OCI-LY1 (cell line): ENCODE data around the gene OSTN.

Source experiments
- H2AFZ ChIP-seq: fragments of 200-600 bp; sonication (generic), shearing (Covaris generic); 2 replicates; pipeline ENCODE4 v1.6.0; 2014; ENCODE audit warnings: antibody characterized with exemption, mild to moderate bottlenecking, low read length
- H3F3A ChIP-seq: fragments of 200-600 bp; sonication (generic), shearing (Covaris generic); 2 replicates; pipeline ENCODE4 v1.6.0; 2014; ENCODE audit warnings: mild to moderate bottlenecking, antibody characterized with exemption, low read length, moderate library complexity; ENCODE audit not compliant: insufficient read depth
- H3K27ac ChIP-seq: fragments of 200-600 bp; sonication (generic); 2 replicates; pipeline ENCODE4 v1.5.1; 2014; ENCODE audit warnings: low read length, mixed run types, mild to moderate bottlenecking, low read depth; ENCODE audit not compliant: poor library complexity, severe bottlenecking
- H3K27me3 ChIP-seq: fragments of 200-600 bp; sonication (generic); 2 replicates; pipeline ENCODE4 v1.6.0; 2014; ENCODE audit warnings: antibody characterized with exemption, mild to moderate bottlenecking, low read length, moderate library complexity; ENCODE audit not compliant: insufficient read depth
- H3K36me3 ChIP-seq: fragments of 200-600 bp; sonication (generic); 2 replicates; pipeline ENCODE4 v1.6.1; 2014; ENCODE audit warnings: mild to moderate bottlenecking, antibody characterized with exemption, low read length, moderate library complexity, mixed read lengths; ENCODE audit not compliant: insufficient read depth
- H3K4me1 ChIP-seq: fragments of 200-600 bp; sonication (generic); 2 replicates; pipeline ENCODE4 v1.5.1; 2014; ENCODE audit warnings: mild to moderate bottlenecking, low read length, moderate library complexity; ENCODE audit not compliant: insufficient read depth, severe bottlenecking
- H3K4me2 ChIP-seq: fragments of 200-600 bp; sonication (generic), shearing (Covaris generic); 2 replicates; pipeline ENCODE4 v1.6.1; 2014; ENCODE audit warnings: low read length
- H3K4me3 ChIP-seq: fragments of 200-600 bp; sonication (generic); 2 replicates; pipeline ENCODE4 v1.5.1; 2014; ENCODE audit warnings: low read length, low read depth, mild to moderate bottlenecking, mixed read lengths; ENCODE audit not compliant: poor library complexity, severe bottlenecking
- H3K79me2 ChIP-seq: fragments of 200-600 bp; shearing (Covaris generic); 2 replicates; pipeline ENCODE4 v1.6.1; 2016; ENCODE audit warnings: mixed run types, low read length, mixed read lengths; ENCODE audit not compliant: insufficient read depth
- H3K9ac ChIP-seq: fragments of 200-600 bp; sonication (generic), shearing (Covaris generic); 2 replicates; pipeline ENCODE4 v1.6.1; 2014; ENCODE audit warnings: mild to moderate bottlenecking, low read length, mixed read lengths
- H3K9me2 ChIP-seq: fragments of 200-600 bp; sonication (generic), shearing (Covaris generic); 2 replicates; pipeline ENCODE4 v1.6.1; 2014; ENCODE audit warnings: low read depth, mild to moderate bottlenecking, low read length, mixed read lengths
- H3K9me3 ChIP-seq: fragments of 200-600 bp; shearing (Covaris generic); 2 replicates; pipeline ENCODE4 v1.6.1; 2014; ENCODE audit warnings: low read length, mixed read lengths
- H4K20me1 ChIP-seq: fragments of 200-600 bp; sonication (generic), shearing (Covaris generic); 2 replicates; pipeline ENCODE4 v1.6.0; 2016; ENCODE audit warnings: mild to moderate bottlenecking, low read length; ENCODE audit not compliant: insufficient read depth
- CTCF ChIP-seq: fragments of 200-600 bp; sonication (generic), shearing (Covaris generic); IDR thresholded peaks from 2 replicates; pipeline ENCODE4 v1.5.1; 2017; ENCODE audit warnings: mild to moderate bottlenecking, antibody characterized with exemption, low read length, moderate library complexity, mixed read lengths
- EZH2 ChIP-seq: fragments of 200-600 bp; sonication (generic), shearing (Covaris generic); IDR thresholded peaks from 2 replicates; pipeline ENCODE4 v1.8.0; 2017; ENCODE audit warnings: borderline replicate concordance, mixed run types, mild to moderate bottlenecking, antibody characterized with exemption, low read length, moderate library complexity, mixed read lengths

The OSTN gene

GRCh38 chr3:191221638-191222037 lies 22.6 kb downstream of the OSTN start:
- Histone ChIP-seq H3K27me3 (0 out of 2 replicates have a peak, but pooled peaks cover 4% of the 10 kb centered on the region), H4K20me1 (no peaks in the 10 kb centered on the region), H3K9me3 (no peaks in the 10 kb centered on the region), H3K79me2 (no peaks in the 10 kb centered on the region), H2AFZ (no peak overlapping the region), H3K4me2 (no peak overlapping the region), H3K9me2 (peaks cover 6% of the 10 kb centered on the region), H3K27ac (no peak overlapping the region), H3K4me3 (no peak overlapping the region), H3K4me1 (no peaks in the 10 kb centered on the region), H3K36me3 (no peaks in the 10 kb centered on the region), H3F3A (no peaks in the 10 kb centered on the region), H3K9ac (no peak overlapping the region)
- TF ChIP-seq EZH2 (no peak), CTCF (no peak)

GRCh38 chr3:191227541-191227940 lies 28.5 kb downstream of the OSTN start:
- Histone ChIP-seq H3F3A (no peaks in the 10 kb centered on the region), H3K9ac (no peak overlapping the region), H3K27me3 (no peaks in the 10 kb centered on the region), H3K9me2 (peaks cover 6% of the 10 kb centered on the region), H3K79me2 (no peaks in the 10 kb centered on the region), H3K27ac (no peak overlapping the region), H3K36me3 (no peaks in the 10 kb centered on the region), H3K4me1 (no peaks in the 10 kb centered on the region), H3K4me2 (no peak overlapping the region), H3K9me3 (no peaks in the 10 kb centered on the region), H3K4me3 (no peak overlapping the region), H2AFZ (no peak overlapping the region), H4K20me1 (no peaks in the 10 kb centered on the region)
- TF ChIP-seq EZH2 (no peak), CTCF (no peak)

GRCh38 chr3:191234216-191234615 lies 35.2 kb downstream of the OSTN start:
- Histone ChIP-seq H3K9me2 (no peaks in the 10 kb centered on the region), H3K9ac (no peak overlapping the region), H3K4me1 (no peaks in the 10 kb centered on the region), H3K79me2 (no peaks in the 10 kb centered on the region), H3F3A (no peaks in the 10 kb centered on the region), H3K4me2 (no peak overlapping the region), H3K4me3 (no peak overlapping the region), H4K20me1 (no peaks in the 10 kb centered on the region), H3K9me3 (no peaks in the 10 kb centered on the region), H2AFZ (no peak overlapping the region), H3K27ac (no peak overlapping the region), H3K27me3 (no peaks in the 10 kb centered on the region), H3K36me3 (no peaks in the 10 kb centered on the region)
- TF ChIP-seq EZH2 (no peak), CTCF (no peak)
